Fibroblast of lung (primary cell): ENCODE results near the gene NFATC2IP. TPM values are rescaled to one million over a fixed set of nuclear protein-coding genes. Genes with fewer than 3 reads are reported as not detected.

Source experiments
- DNase-seq, 2 donors: peaks; one replicate each; pipeline versions ENCODE4 v3.0.0 to v3.0.0-alpha.2; 2010; ENCODE audit warnings: low read depth in 2 of 2
- H2AFZ ChIP-seq: 2 replicates; pipeline ENCODE4 v1.5.1; 2012; ENCODE audit warnings: low read length, control low read depth, inconsistent platforms
- H3K27ac ChIP-seq: 2 replicates; pipeline ENCODE4 v1.5.1; 2011; ENCODE audit warnings: low read length, control low read depth; ENCODE audit not compliant: insufficient read depth
- H3K27me3 ChIP-seq: 2 replicates; pipeline ENCODE4 v1.5.1; 2011; ENCODE audit warnings: mild to moderate bottlenecking, low read length; ENCODE audit not compliant: control insufficient read depth, insufficient read depth
- H3K36me3 ChIP-seq: 2 replicates; pipeline ENCODE4 v1.5.1; 2011; ENCODE audit warnings: low read length; ENCODE audit not compliant: control insufficient read depth, insufficient read depth
- H3K4me1 ChIP-seq: 2 replicates; pipeline ENCODE4 v1.5.1; 2011; ENCODE audit warnings: low read length; ENCODE audit not compliant: control insufficient read depth, insufficient read depth; ENCODE audit errors: extremely low read depth
- H3K4me2 ChIP-seq: 2 replicates; pipeline ENCODE4 v1.5.1; 2011; ENCODE audit warnings: low read length, control low read depth; ENCODE audit not compliant: insufficient read depth; ENCODE audit errors: extremely low read depth
- H3K4me3 ChIP-seq, 4 experiments: fragments of 200-600 bp in 1 of 4; sonication (generic) in 1 of 4; replicated peaks in 1 of 4; 2 replicates each; pipeline ENCODE4 v1.5.1; 2011 to 2016; ENCODE audit warnings: low read length in 4 of 4, low read depth in 3 of 4, mild to moderate bottlenecking in 3 of 4, control low read depth in 2 of 4, inconsistent platforms in 1 of 4, mixed read lengths in 1 of 4; ENCODE audit not compliant: insufficient read depth in 1 of 4; ENCODE audit errors: control extremely low read depth in 1 of 4
- H3K79me2 ChIP-seq: 2 replicates; pipeline ENCODE4 v1.5.1; 2012; ENCODE audit warnings: mild to moderate bottlenecking, low read length, inconsistent platforms; ENCODE audit not compliant: control insufficient read depth, insufficient read depth
- H3K9ac ChIP-seq: 2 replicates; pipeline ENCODE4 v1.5.1; 2011; ENCODE audit warnings: mild to moderate bottlenecking, low read length, control low read depth; ENCODE audit not compliant: insufficient read depth
- H3K9me3 ChIP-seq: 2 replicates; pipeline ENCODE4 v1.5.1; 2012; ENCODE audit warnings: low read depth, low read length; ENCODE audit not compliant: control insufficient read depth, insufficient read depth
- H4K20me1 ChIP-seq: 2 replicates; pipeline ENCODE4 v1.5.1; 2011; ENCODE audit warnings: low read length; ENCODE audit not compliant: control insufficient read depth, insufficient read depth; ENCODE audit errors: extremely low read depth
- CTCF ChIP-seq, 2 donors: IDR thresholded peaks in 1 of 2; conservative IDR thresholded peaks in 1 of 2; 1 replicate in 1 of 2; 2 replicates in 1 of 2; pipeline ENCODE4 v1.5.1; 2011 to 2012; ENCODE audit warnings: low read length in 2 of 2, control low read depth in 1 of 2, inconsistent platforms in 1 of 2, low read depth in 1 of 2, mild to moderate bottlenecking in 1 of 2
- EZH2 ChIP-seq: IDR thresholded peaks from 2 replicates; pipeline ENCODE4 v1.5.1; 2012; ENCODE audit warnings: low read length, control low read depth, mild to moderate bottlenecking; ENCODE audit errors: missing control alignments
- polyA plus RNA-seq, 2 donors: library from polyadenylated mRNA; depleted of rRNA in 1 of 2; stranded (reverse) in 1 of 2; unstranded in 1 of 2; fragments of >200 nt; gene quantifications; 2 replicates each; pipeline ENCODE4 v1.2.1, GENCODE V29; 2011 to 2012; ENCODE audit warnings: missing spikeins in 1 of 2
- total RNA-seq: library from RNA; depleted of rRNA; stranded (reverse); fragments of >200 nt; gene quantifications from 2 replicates; pipeline ENCODE4 v1.2.1, GENCODE V29; 2014

NFATC2IP gene
- total and polyA plus RNA-seq, 2 donors (not counting 1 experiment from before 2014, with no cell fraction given), result 16.0 to 25.6 TPM

- Histone ChIP-seq H3K4me2 (no peak overlapping the region), H3K9ac (no peak overlapping the region), H3K79me2 (no peaks in the 10 kb centered on the region), H4K20me1 (no peaks in the 10 kb centered on the region), H3K27ac (no peak overlapping the region), H2AFZ (no peak overlapping the region), H3K27me3 (no peaks in the 10 kb centered on the region), H3K4me3 (no peak overlapping the region), H3K36me3 (peaks cover 21% of the 10 kb centered on the region), H3K9me3 (no peaks in the 10 kb centered on the region), H3K4me1 (no peaks in the 10 kb centered on the region)
- DNase-seq, result no peak
- no peak for TF ChIP-seq CTCF (conservative IDR thresholded peaks at IDR 0.05 in 1 of 2, IDR thresholded peaks at IDR 0.05 in 1 of 2; ENCODE audit: low read depth in 1 of 2, low read length in 2 of 2)
- no peak for TF ChIP-seq EZH2
These were observed 32.9 kb downstream of the NFATC2IP start for GRCh38 chr16:28983644-28984043.

GRCh38 chr16:28984091-28984490, 33.4 kb downstream of the NFATC2IP start:
- H2AFZ ChIP-seq, result no peak overlapping the region
- no peaks in the 10 kb centered on the region for H3K4me1 ChIP-seq
- H3K27me3 ChIP-seq, result no peaks in the 10 kb centered on the region
- H3K79me2 ChIP-seq, result no peaks in the 10 kb centered on the region
- no peak overlapping the region for H3K9ac ChIP-seq
- no peak overlapping the region for H3K4me2 ChIP-seq
- no peaks in the 10 kb centered on the region for H3K9me3 ChIP-seq
- no peak for DNase-seq
- TF ChIP-seq EZH2 (no peak), CTCF (conservative IDR thresholded peaks at IDR 0.05 in 1 of 2, IDR thresholded peaks at IDR 0.05 in 1 of 2; ENCODE audit: low read depth in 1 of 2, low read length in 2 of 2) (no peak)
- no peak overlapping the region for H3K27ac ChIP-seq
- H3K36me3 ChIP-seq, result peaks cover 21% of the 10 kb centered on the region
- no peak overlapping the region for H3K4me3 ChIP-seq
- no peaks in the 10 kb centered on the region for H4K20me1 ChIP-seq

- no peaks in the 10 kb centered on the region for H3K27me3 ChIP-seq
- TF ChIP-seq EZH2 (no peak), CTCF (conservative IDR thresholded peaks at IDR 0.05 in 1 of 2, IDR thresholded peaks at IDR 0.05 in 1 of 2; ENCODE audit: low read depth in 1 of 2, low read length in 2 of 2) (no peak)
- no peak within 1 kb of the TSS for H3K4me3 ChIP-seq
- no peak within 1 kb of the TSS for H2AFZ ChIP-seq
- H3K4me1 ChIP-seq, result no peaks in the 10 kb centered on the region
- no peaks in the 10 kb centered on the region for H3K79me2 ChIP-seq
- H3K36me3 ChIP-seq, result peaks cover 21% of the 10 kb centered on the region
- no peak within 1 kb of the TSS for H3K9ac ChIP-seq
- H3K9me3 ChIP-seq, result no peaks in the 10 kb centered on the region
- DNase-seq, result no peak
- no peak within 1 kb of the TSS for H3K4me2 ChIP-seq
- H4K20me1 ChIP-seq, result no peaks in the 10 kb centered on the region
- H3K27ac ChIP-seq, result no peak within 1 kb of the TSS
These were observed 33.9 kb downstream of the NFATC2IP start, which contains the start of gene LAT for GRCh38 chr16:28984619-28985135. Gene LAT (plus strand): TSS chr16:28985052. CDS start chr16:28985418, 366 bp downstream.
